WTC11 (cell line): ENCODE measurements around the gene SIX2. TPM values are rescaled to one million over a fixed set of nuclear protein-coding genes. Genes with fewer than 3 reads are reported as not detected.

Experiments
- ATAC-seq: fragments of 200-7000 bp; cut with Tn5 transposase; 2 replicates; pipeline ENCODE4 v1.10.0; 2021; ENCODE audit warnings: mild to moderate bottlenecking, moderate library complexity
- CTCF ChIA-PET: fragments of 300-600 bp; sonication (Branson Sonifier 250); formaldehyde crosslinking; loops from one replicate; lab custom pipeline; 2021; ENCODE audit warnings: antibody characterized with exemption; lab: Charles Lee
- POLR2A ChIA-PET: fragments of 350-600 bp; sonication (Branson Sonifier 250); formaldehyde crosslinking; loops from one replicate; lab custom pipeline; 2021; ENCODE audit warnings: antibody characterized with exemption; lab: Charles Lee
- DNase-seq: peaks from one replicate; pipeline ENCODE4 v3.0.0; 2021; ENCODE audit warnings: low spot score
- H3K27ac Mint-ChIP-seq: 2 replicates; pipeline ENCODE4 v1.8.0; 2021; ENCODE audit warnings: mixed read lengths
- H3K27me3 Mint-ChIP-seq: 2 replicates; pipeline ENCODE4 v1.8.0; 2021; ENCODE audit warnings: low read depth, mild to moderate bottlenecking, moderate library complexity, mixed read lengths
- H3K36me3 Mint-ChIP-seq: 2 replicates; pipeline ENCODE4 v1.8.0; 2021; ENCODE audit warnings: mixed read lengths
- H3K4me1 Mint-ChIP-seq: 2 replicates; pipeline ENCODE4 v1.8.0; 2022; ENCODE audit warnings: mixed read lengths
- H3K4me3 Mint-ChIP-seq: 2 replicates; pipeline ENCODE4 v1.8.0; 2021; ENCODE audit warnings: mild to moderate bottlenecking, moderate library complexity, mixed read lengths
- H3K9me3 Mint-ChIP-seq: 2 replicates; pipeline ENCODE4 v1.8.0; 2021; ENCODE audit warnings: mixed read lengths
- CBFB ChIP-seq: sonication (generic); formaldehyde crosslinking; IDR thresholded peaks from 2 replicates; pipeline ENCODE4 v1.8.1; 2022; ENCODE audit warnings: mild to moderate bottlenecking, low read depth, missing genetic modification reagents
- CREM ChIP-seq: sonication (generic); formaldehyde crosslinking; IDR thresholded peaks from 2 replicates; pipeline ENCODE4 v1.8.1; 2022; ENCODE audit warnings: mild to moderate bottlenecking, missing genetic modification reagents, moderate library complexity
- ELF4 ChIP-seq: sonication (generic); formaldehyde crosslinking; IDR thresholded peaks from 2 replicates; pipeline ENCODE4 v1.8.1; 2022; ENCODE audit warnings: low read depth, mild to moderate bottlenecking, moderate library complexity, missing genetic modification reagents
- ESRRA ChIP-seq: sonication (generic); formaldehyde crosslinking; IDR thresholded peaks from 2 replicates; pipeline ENCODE4 v1.8.1; 2022; ENCODE audit warnings: mild to moderate bottlenecking, missing genetic modification reagents, borderline replicate concordance
- FOXP1 ChIP-seq: sonication (generic); formaldehyde crosslinking; IDR thresholded peaks from 2 replicates; pipeline ENCODE4 v1.8.0; 2022; ENCODE audit warnings: missing genetic modification reagents, mild to moderate bottlenecking, moderate library complexity, borderline replicate concordance
- HMGA2 ChIP-seq: fragments of 250-450 bp; sonication (Bioruptor Pico); IDR thresholded peaks from 2 replicates; pipeline ENCODE4 v1.4.0; 2021; ENCODE audit warnings: mild to moderate bottlenecking, moderate library complexity
- MXD4 ChIP-seq: fragments of 250-450 bp; sonication (Bioruptor Pico); IDR thresholded peaks from 2 replicates; pipeline ENCODE4 v1.8.0; 2021; ENCODE audit warnings: mild to moderate bottlenecking, moderate library complexity, borderline replicate concordance
- NFATC4 ChIP-seq: fragments of 250-450 bp; sonication (Bioruptor Pico); IDR thresholded peaks from 2 replicates; pipeline ENCODE4 v1.9.0; 2021; ENCODE audit warnings: mild to moderate bottlenecking
- NR3C1 ChIP-seq: sonication (generic); formaldehyde crosslinking; conservative IDR thresholded peaks from 2 replicates; pipeline ENCODE4 v1.8.1; 2023; ENCODE audit warnings: low read depth, mild to moderate bottlenecking, missing genetic modification reagents
- PRRX2 ChIP-seq: fragments of 250-450 bp; sonication (Bioruptor Pico); IDR thresholded peaks from 2 replicates; pipeline ENCODE4 v1.8.0; 2021; ENCODE audit warnings: mild to moderate bottlenecking
- RELA ChIP-seq: sonication (generic); formaldehyde crosslinking; IDR thresholded peaks from 2 replicates; pipeline ENCODE4 v1.8.1; 2022; ENCODE audit warnings: missing genetic modification reagents, mild to moderate bottlenecking, borderline replicate concordance
- RORB ChIP-seq: fragments of 250-450 bp; sonication (Bioruptor Pico); IDR thresholded peaks from 2 replicates; pipeline ENCODE4 v1.9.0; 2021; ENCODE audit warnings: mild to moderate bottlenecking
- SMAD4 ChIP-seq: sonication (generic); formaldehyde crosslinking; IDR thresholded peaks from 2 replicates; pipeline ENCODE4 v1.8.0; 2022; ENCODE audit warnings: mild to moderate bottlenecking, missing genetic modification reagents
- SP1 ChIP-seq: sonication (generic); formaldehyde crosslinking; conservative IDR thresholded peaks from 2 replicates; pipeline ENCODE4 v1.8.1; 2022; ENCODE audit warnings: missing genetic modification reagents
- ZNF219 ChIP-seq: sonication (generic); formaldehyde crosslinking; IDR thresholded peaks from 2 replicates; pipeline ENCODE4 v1.8.0; 2023; ENCODE audit warnings: missing genetic modification reagents, mild to moderate bottlenecking, borderline replicate concordance
- ZNF317 ChIP-seq: sonication (generic); formaldehyde crosslinking; IDR thresholded peaks from 2 replicates; pipeline ENCODE4 v1.8.1; 2023; ENCODE audit warnings: low read depth, mild to moderate bottlenecking, moderate library complexity, missing genetic modification reagents, borderline replicate concordance
- ZNF396 ChIP-seq: fragments of 250-450 bp; sonication (Bioruptor Pico); IDR thresholded peaks from 2 replicates; pipeline ENCODE4 v1.8.0; 2021; ENCODE audit warnings: mild to moderate bottlenecking, moderate library complexity, borderline replicate concordance
- total RNA-seq: library from RNA; stranded (reverse); gene quantifications from 3 replicates; pipeline ENCODE4 v1.2.3, GENCODE V29; 2021
- TF ChIP-seq, protein P1 (sequence below): sonication (generic); formaldehyde crosslinking; IDR thresholded peaks from 2 replicates; pipeline ENCODE4 v1.8.1; 2023; ENCODE audit warnings: mild to moderate bottlenecking, missing genetic modification reagents
- TF ChIP-seq, protein P2 (sequence below): sonication (generic); formaldehyde crosslinking; IDR thresholded peaks from 2 replicates; pipeline ENCODE4 v1.8.1; 2023; ENCODE audit warnings: mild to moderate bottlenecking, missing genetic modification reagents, moderate library complexity
- TF ChIP-seq, protein P3 (sequence below): sonication (generic); formaldehyde crosslinking; IDR thresholded peaks from 2 replicates; pipeline ENCODE4 v1.8.1; 2022; ENCODE audit warnings: low read depth, mild to moderate bottlenecking, moderate library complexity, missing genetic modification reagents, borderline replicate concordance
- TF ChIP-seq, protein P4 (sequence below): fragments of 250-450 bp; sonication (Bioruptor Pico); IDR thresholded peaks from 2 replicates; pipeline ENCODE4 v2.1.2; 2022; ENCODE audit warnings: mild to moderate bottlenecking, moderate library complexity

The SIX2 gene
- total RNA-seq, 1 experiment from 2014 or later, result 1.7 TPM

DNA sequence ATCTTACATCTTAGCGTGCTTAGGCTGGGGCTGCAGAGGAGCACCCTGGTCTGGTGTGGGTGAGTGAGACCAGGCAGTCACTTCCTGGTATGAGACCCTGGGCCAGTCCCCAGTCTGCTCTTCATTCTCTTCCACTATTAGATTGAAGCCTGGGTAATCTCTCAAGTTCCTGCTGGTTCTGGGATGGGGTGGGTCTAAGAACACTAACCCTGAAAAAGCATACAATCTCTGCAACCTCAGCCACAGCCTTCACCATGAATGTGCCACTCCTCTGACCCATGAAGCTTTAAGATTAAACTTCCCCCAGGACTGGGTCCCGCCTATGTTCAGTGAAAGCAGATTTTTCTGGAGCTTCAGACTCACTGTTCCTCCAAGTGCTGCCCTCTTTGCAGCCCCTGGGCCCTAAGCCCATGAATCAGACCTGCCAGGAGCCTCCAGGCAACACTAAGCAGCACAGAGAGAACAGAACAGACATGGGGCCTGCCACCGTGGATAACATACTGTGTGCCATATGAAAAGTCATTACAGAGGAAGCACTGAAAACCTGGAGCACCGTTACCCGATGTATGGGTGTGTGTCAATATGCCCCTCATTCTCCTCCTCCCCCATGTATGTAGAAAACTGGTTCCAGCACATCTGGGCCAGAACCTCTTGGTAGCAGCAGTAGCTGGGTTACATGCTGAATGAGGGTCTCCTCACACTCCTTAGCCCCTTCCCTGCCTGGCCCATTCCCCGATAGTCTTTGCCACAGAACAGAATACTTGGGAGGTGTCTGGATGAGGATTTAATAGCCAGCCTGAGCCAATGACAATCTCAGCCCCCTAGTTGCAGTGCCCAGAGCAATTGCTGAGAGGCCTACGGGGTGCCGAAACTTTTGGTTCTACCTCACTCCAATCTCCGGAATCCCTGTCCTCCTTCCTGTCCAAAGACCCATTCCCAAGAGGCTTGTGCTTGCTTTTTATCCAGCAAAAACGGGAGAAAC is 2.7 kb upstream of the SIX2 start:
- peaks cover 91% of the 10 kb centered on the region for H3K27me3 Mint-ChIP-seq
- CTCF ChIA-PET, result interaction anchor here (1.0 to 7.3 kb wide), 3 partner anchors 10 to 56 kb away, joined by 4 to 113 read pairs (median 28); no protein-coding TSS in a partner anchor
- ATAC-seq, result no peak
- peaks cover 38% of the 10 kb centered on the region for H3K4me1 Mint-ChIP-seq
- 0 out of 2 replicates have a peak, but pooled peaks cover 2% of the 10 kb centered on the region for H3K36me3 Mint-ChIP-seq
- no peak for TF ChIP-seq MXD4 (CRISPR knock-in tag)
- no peak for TF ChIP-seq NFATC4
- TF ChIP-seq, protein P1, sequence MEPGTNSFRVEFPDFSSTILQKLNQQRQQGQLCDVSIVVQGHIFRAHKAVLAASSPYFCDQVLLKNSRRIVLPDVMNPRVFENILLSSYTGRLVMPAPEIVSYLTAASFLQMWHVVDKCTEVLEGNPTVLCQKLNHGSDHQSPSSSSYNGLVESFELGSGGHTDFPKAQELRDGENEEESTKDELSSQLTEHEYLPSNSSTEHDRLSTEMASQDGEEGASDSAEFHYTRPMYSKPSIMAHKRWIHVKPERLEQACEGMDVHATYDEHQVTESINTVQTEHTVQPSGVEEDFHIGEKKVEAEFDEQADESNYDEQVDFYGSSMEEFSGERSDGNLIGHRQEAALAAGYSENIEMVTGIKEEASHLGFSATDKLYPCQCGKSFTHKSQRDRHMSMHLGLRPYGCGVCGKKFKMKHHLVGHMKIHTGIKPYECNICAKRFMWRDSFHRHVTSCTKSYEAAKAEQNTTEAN (CRISPR knock-in tag), result no peak
- no peak for TF ChIP-seq HMGA2
- TF ChIP-seq FOXP1 (CRISPR knock-in tag), result no peak
- no peak for TF ChIP-seq RORB (CRISPR knock-in tag)
- TF ChIP-seq ZNF219, result no peak
- TF ChIP-seq, all 79 proteins: peak for 0
- Mint-ChIP-seq H3K9me3 (no peaks in the 10 kb centered on the region), H3K27ac (no peak overlapping the region), H3K4me3 (peak overlapping the region; percentile 57)
- DNase-seq, result no peak
- POLR2A ChIA-PET, result no interaction called here

DNA sequence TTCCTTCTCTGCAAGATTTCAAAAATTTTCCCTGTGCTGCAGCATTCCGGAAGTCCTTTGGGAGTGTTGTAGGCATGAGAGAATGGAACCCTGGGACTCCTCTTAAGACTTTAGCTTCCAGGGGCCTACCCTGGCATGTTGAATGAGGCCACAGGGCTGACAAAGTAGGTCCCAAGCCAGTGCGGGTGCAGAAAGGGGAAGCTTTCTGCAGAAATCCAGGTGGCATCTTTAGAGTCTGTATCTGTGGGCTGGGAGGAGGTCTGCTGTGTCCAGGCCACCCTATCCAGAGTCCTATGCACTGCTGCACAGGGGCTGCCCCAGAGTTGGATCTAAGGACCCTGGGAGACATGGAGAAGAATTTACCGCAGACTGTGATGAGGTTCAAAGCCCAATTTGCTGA is 1.9 kb upstream of the SIX2 start:
- no peak for ATAC-seq
- H3K4me1 Mint-ChIP-seq, result peaks cover 43% of the 10 kb centered on the region
- no peaks in the 10 kb centered on the region for H3K9me3 Mint-ChIP-seq
- TF ChIP-seq NR3C1 (CRISPR knock-in tag) (no peak), SP1 (no peak), ZNF317 (CRISPR knock-in tag) (no peak), ESRRA (CRISPR knock-in tag) (no peak)
- TF ChIP-seq, protein P2, sequence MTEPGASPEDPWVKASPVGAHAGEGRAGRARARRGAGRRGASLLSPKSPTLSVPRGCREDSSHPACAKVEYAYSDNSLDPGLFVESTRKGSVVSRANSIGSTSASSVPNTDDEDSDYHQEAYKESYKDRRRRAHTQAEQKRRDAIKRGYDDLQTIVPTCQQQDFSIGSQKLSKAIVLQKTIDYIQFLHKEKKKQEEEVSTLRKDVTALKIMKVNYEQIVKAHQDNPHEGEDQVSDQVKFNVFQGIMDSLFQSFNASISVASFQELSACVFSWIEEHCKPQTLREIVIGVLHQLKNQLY (CRISPR knock-in tag), result no peak
- TF ChIP-seq, protein P3, sequence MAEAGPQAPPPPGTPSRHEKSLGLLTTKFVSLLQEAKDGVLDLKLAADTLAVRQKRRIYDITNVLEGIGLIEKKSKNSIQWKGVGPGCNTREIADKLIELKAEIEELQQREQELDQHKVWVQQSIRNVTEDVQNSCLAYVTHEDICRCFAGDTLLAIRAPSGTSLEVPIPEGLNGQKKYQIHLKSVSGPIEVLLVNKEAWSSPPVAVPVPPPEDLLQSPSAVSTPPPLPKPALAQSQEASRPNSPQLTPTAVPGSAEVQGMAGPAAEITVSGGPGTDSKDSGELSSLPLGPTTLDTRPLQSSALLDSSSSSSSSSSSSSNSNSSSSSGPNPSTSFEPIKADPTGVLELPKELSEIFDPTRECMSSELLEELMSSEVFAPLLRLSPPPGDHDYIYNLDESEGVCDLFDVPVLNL (CRISPR knock-in tag), result no peak
- H3K27me3 Mint-ChIP-seq, result peaks cover 93% of the 10 kb centered on the region
- POLR2A ChIA-PET, result no interaction called here
- H3K27ac Mint-ChIP-seq, result no peak overlapping the region
- peak overlapping the region; percentile 74 for H3K4me3 Mint-ChIP-seq
- no peak for DNase-seq
- H3K36me3 Mint-ChIP-seq, result 0 out of 2 replicates have a peak, but pooled peaks cover 2% of the 10 kb centered on the region
- CTCF ChIA-PET, result interaction anchor here (0.8 to 7.3 kb wide), 6 partner anchors 10 to 159 kb away, joined by 3 to 113 read pairs (median 5); no protein-coding TSS in a partner anchor

DNA sequence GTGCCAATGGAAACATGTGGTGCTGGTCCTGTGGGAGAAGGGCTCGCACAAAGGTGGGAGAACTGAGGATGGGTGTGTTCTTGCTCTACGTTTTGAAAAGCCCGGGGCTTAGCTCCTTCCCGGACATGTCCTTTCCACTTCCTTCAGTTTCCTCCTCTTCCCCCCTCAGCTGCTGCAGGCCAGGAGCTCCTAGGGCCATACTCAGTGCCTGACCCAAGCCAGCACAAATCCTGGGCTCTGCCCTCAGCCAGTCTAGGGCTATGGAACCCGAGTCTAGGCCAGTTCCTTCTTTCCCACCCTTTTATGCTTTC is 1.4 kb upstream of the SIX2 start:
- 0 out of 2 replicates have a peak, but pooled peaks cover 2% of the 10 kb centered on the region for H3K36me3 Mint-ChIP-seq
- no peak overlapping the region for H3K27ac Mint-ChIP-seq
- ATAC-seq, result no peak
- no peak for DNase-seq
- ChIA-PET POLR2A (no interaction called here), CTCF (interaction anchor here (0.5 to 7.3 kb wide), 9 partner anchors 9 to 159 kb away, joined by 3 to 113 read pairs (median 3); no protein-coding TSS in a partner anchor)
- peak overlapping the region; percentile 74 for H3K4me3 Mint-ChIP-seq
- H3K9me3 Mint-ChIP-seq, result no peaks in the 10 kb centered on the region
- peaks cover 44% of the 10 kb centered on the region for H3K4me1 Mint-ChIP-seq
- peaks cover 93% of the 10 kb centered on the region for H3K27me3 Mint-ChIP-seq
- TF ChIP-seq PRRX2 (CRISPR knock-in tag) (no peak), MXD4 (CRISPR knock-in tag) (no peak), SMAD4 (no peak), SP1 (no peak), CBFB (CRISPR knock-in tag) (no peak), ZNF396 (CRISPR knock-in tag) (no peak), ELF4 (no peak), RELA (no peak), CREM (CRISPR knock-in tag) (no peak)
- TF ChIP-seq, protein P4, sequence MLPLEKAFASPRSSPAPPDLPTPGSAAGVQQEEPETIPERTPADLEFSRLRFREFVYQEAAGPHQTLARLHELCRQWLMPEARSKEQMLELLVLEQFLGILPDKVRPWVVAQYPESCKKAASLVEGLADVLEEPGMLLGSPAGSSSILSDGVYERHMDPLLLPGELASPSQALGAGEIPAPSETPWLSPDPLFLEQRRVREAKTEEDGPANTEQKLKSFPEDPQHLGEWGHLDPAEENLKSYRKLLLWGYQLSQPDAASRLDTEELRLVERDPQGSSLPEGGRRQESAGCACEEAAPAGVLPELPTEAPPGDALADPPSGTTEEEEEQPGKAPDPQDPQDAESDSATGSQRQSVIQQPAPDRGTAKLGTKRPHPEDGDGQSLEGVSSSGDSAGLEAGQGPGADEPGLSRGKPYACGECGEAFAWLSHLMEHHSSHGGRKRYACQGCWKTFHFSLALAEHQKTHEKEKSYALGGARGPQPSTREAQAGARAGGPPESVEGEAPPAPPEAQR (CRISPR knock-in tag), result no peak
- TF ChIP-seq, protein P1 (CRISPR knock-in tag), result no peak
- TF ChIP-seq, protein P3 (CRISPR knock-in tag), result no peak
